HL-60 (cell line): ENCODE measurements around the gene CSF1.

Experiments used
- POLR2AphosphoS5 ChIP-seq: IDR thresholded peaks from 2 replicates; pipeline ENCODE4 v1.6.1; 2012; ENCODE audit warnings: low read depth
- TF ChIP-seq, protein P1 (sequence below): IDR thresholded peaks from one replicate; pipeline ENCODE4 v1.5.1; 2011; ENCODE audit warnings: low read length, control low read depth, inconsistent platforms; ENCODE audit not compliant: insufficient read depth

DNA sequence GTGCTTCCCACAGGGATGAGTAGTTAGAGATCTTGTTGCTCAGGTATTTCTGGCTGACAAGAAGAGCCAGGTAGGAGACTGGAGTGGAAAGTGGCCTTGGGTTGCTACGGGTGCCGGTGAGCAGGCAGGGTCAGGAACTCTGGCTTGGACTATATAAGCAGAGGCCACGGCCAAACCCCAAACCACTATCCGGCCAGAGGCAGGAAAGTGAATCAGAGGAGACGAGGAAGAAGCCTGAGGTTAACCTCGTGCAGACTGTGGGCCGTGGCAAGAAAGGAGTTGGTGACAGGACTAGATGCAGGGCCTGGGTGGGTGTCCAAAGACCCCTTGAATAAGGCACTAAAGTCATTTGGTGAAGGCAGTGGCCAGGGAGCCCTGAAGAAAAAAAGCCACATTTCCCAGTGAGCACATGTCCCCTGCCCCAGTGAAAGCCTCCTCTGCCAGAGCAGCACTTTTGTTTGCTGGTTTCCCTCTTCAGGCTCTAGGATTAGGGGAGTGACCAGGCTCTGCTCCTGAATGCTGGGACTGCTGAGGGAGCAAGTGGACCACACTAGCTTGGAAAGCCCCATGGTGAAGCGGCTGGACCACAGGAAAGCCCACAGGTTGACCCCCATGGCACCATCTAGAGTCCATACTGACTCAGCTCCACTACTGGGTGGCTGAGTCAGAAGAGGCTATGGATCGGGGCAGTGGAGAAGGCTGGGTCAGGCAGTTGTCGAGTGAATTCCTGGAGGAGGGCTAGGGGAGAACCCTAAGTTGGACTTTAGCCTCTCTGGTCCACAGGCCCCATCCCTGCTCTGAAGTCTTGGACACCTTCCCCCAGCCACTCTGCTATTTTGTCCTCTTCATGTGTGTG, 23.4 kb downstream of the CSF1 start:
- TF ChIP-seq, protein P1, sequence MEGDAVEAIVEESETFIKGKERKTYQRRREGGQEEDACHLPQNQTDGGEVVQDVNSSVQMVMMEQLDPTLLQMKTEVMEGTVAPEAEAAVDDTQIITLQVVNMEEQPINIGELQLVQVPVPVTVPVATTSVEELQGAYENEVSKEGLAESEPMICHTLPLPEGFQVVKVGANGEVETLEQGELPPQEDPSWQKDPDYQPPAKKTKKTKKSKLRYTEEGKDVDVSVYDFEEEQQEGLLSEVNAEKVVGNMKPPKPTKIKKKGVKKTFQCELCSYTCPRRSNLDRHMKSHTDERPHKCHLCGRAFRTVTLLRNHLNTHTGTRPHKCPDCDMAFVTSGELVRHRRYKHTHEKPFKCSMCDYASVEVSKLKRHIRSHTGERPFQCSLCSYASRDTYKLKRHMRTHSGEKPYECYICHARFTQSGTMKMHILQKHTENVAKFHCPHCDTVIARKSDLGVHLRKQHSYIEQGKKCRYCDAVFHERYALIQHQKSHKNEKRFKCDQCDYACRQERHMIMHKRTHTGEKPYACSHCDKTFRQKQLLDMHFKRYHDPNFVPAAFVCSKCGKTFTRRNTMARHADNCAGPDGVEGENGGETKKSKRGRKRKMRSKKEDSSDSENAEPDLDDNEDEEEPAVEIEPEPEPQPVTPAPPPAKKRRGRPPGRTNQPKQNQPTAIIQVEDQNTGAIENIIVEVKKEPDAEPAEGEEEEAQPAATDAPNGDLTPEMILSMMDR: no peak
- no peak for TF ChIP-seq POLR2AphosphoS5
